ENCODE measurements around the gene ENPP6. TPM values are rescaled to one million over a fixed set of nuclear protein-coding genes. Genes with fewer than 3 reads are reported as not detected.
A peak's percentile ranks its signal among the peaks of the same experiment; 100 is the strongest.

Gene ENPP6
- polyA plus RNA-seq, 2 donors = 0.14 to 0.20 TPM

DNA sequence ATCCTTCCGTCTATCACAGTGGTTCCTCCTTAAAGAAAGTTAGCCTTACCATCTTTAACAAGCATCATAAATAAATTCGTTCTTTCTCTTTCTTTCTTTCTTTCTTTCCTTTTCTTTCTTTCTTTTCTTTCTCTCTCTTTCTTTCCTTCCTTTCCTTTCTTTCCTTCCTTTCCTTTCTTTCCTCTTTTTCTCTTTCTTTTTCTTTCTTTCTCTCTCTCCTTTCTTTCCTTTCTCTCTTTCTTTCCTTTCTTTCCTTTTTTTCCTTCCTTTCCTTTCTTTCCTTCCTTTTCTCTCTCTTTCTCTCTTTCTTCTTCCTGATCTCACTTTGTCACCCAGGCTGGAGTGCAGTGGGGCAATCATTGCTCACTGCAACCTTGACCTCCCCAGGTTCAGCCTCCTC lies 60.4 kb downstream of the ENPP6 start:
- no peaks in the 10 kb centered on the region for H3K9me3 ChIP-seq (ENCODE audit: control insufficient read depth in 2 of 2, insufficient read depth in 1 of 2, low read depth in 1 of 2, low read length in 1 of 2)
- no peak overlapping the region for H3K4me3 ChIP-seq (ENCODE audit: low read depth in 1 of 2, low read length in 2 of 2)
- H3K4me1 ChIP-seq (ENCODE audit: control insufficient read depth in 2 of 2, insufficient read depth in 2 of 2, low read length in 1 of 2) = no peaks in the 10 kb centered on the region
- H3K27me3 ChIP-seq (ENCODE audit: control insufficient read depth in 1 of 2, insufficient read depth in 2 of 2, low read length in 2 of 2) = no peaks in the 10 kb centered on the region
- 64 to 92% methylated on average over 2 of the region's 2 CpGs for WGBS, 2 donors
- H3K27ac ChIP-seq (ENCODE audit: low read depth in 2 of 2, low read length in 1 of 2) = no peak overlapping the region
- H3K36me3 ChIP-seq (ENCODE audit: control insufficient read depth in 2 of 2, insufficient read depth in 2 of 2, low read length in 1 of 2) = no peaks in the 10 kb centered on the region

DNA sequence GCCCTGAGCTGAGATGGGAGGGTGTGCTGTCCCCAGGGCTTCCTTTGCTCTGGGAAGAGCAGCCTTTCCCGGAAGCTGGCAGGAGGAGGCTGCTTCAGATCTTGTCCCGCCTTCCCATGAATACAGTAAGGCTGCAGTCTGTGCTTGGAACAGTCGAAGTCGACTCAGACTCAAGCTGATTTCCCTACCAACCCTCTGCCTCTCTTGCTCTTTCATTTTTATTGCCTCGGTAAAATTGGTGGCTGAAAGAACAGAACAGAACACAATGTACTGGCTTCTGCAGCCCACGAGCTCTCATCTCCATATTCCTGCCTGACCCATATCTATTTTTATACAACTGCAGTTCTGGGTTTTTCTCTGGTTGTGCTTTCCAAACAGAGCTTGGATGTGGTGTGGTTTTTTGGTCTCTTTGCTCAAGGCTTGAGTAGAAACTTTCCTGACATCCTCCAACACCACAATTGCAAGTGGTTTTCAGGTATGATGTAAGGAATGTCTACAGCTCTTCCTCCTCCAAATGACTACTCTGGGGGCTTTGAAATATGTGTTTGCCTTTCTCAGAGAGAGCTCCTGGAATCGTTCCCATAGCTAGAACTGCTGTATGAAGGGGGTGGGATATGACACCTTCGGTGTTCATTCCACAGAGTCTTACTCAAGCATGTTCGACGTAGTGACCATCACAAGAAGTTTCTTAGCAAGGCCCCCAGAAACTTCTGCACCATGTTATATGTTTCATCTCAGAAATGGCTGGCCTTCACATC lies 61.3 kb downstream of the ENPP6 start:
- no peaks in the 10 kb centered on the region for H3K36me3 ChIP-seq (ENCODE audit: control insufficient read depth in 2 of 2, insufficient read depth in 2 of 2, low read length in 1 of 2)
- peak overlapping the region in 1 of 2 donors; percentile 58 for H3K27ac ChIP-seq (ENCODE audit: low read depth in 2 of 2, low read length in 1 of 2)
- H3K9me3 ChIP-seq (ENCODE audit: control insufficient read depth in 2 of 2, insufficient read depth in 1 of 2, low read depth in 1 of 2, low read length in 1 of 2) = no peaks in the 10 kb centered on the region
- no peaks in the 10 kb centered on the region for H3K4me1 ChIP-seq (ENCODE audit: control insufficient read depth in 2 of 2, insufficient read depth in 2 of 2, low read length in 1 of 2)
- 73 to 79% methylated on average over 10 of the region's 10 CpGs for WGBS, 2 donors
- H3K4me3 ChIP-seq (ENCODE audit: low read depth in 1 of 2, low read length in 2 of 2) = no peak overlapping the region
- H3K27me3 ChIP-seq (ENCODE audit: control insufficient read depth in 1 of 2, insufficient read depth in 2 of 2, low read length in 2 of 2) = no peaks in the 10 kb centered on the region

DNA sequence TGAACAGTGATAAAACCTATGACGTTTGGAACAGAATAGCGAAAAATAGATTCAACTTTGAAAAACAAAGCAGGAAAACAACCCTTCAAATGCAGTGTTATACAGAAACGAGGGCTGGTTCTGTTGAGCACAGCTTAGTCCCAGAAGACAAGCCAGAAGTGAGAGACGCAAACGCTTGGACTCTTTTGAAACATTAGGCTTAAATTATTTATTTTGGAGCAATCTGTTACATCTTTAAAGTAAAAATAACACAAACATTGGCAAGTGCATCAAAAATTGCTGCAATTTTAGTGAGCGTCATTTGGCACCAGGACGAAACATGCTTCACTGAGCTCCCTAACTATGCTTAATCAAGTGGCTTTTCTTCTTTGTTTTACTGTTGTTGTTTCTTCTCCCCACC lies 63.5 kb downstream of the ENPP6 start:
- WGBS, 2 donors = 55 to 76% methylated on average over 7 of the region's 7 CpGs
- no peaks in the 10 kb centered on the region for H3K9me3 ChIP-seq (ENCODE audit: control insufficient read depth in 2 of 2, insufficient read depth in 1 of 2, low read depth in 1 of 2, low read length in 1 of 2)

DNA sequence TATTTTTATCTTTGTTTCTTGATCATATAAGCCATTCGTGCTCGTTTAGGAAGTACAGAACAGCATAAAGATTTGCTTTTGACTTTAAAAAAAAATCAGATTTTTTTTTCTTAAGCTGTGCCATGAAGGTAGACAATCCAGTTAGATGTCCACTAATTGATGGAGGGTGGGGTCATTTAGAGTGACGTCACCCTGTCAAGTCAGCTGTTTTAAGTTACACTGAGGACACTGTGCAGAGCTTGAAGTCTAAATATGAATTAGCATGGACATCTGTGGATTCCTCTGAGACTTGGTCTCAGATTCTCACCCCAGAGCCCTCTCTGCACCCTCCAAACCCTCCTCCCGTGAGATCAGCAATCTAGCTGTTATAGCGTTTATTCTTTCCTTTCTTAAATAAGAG lies 63.9 kb downstream of the ENPP6 start:
- 75 to 79% methylated on average over 5 of the region's 5 CpGs for WGBS, 2 donors
- Histone ChIP-seq H3K4me1 (ENCODE audit: control insufficient read depth in 2 of 2, insufficient read depth in 2 of 2, low read length in 1 of 2) (peaks cover 0 to 3% of the 10 kb centered on the region in 2 donors), H3K27me3 (ENCODE audit: control insufficient read depth in 1 of 2, insufficient read depth in 2 of 2, low read length in 2 of 2) (no peaks in the 10 kb centered on the region), H3K4me3 (ENCODE audit: low read depth in 1 of 2, low read length in 2 of 2) (no peak overlapping the region), H3K27ac (ENCODE audit: low read depth in 2 of 2, low read length in 1 of 2) (peak overlapping the region; percentile 33 to 41), H3K36me3 (ENCODE audit: control insufficient read depth in 2 of 2, insufficient read depth in 2 of 2, low read length in 1 of 2) (no peaks in the 10 kb centered on the region), H3K9me3 (ENCODE audit: control insufficient read depth in 2 of 2, insufficient read depth in 1 of 2, low read depth in 1 of 2, low read length in 1 of 2) (no peaks in the 10 kb centered on the region)

More for the DNA sequence above, 63.5 kb downstream of the ENPP6 start:
- Histone ChIP-seq H3K4me3 (ENCODE audit: low read depth in 1 of 2, low read length in 2 of 2) (no peak overlapping the region), H3K27me3 (ENCODE audit: control insufficient read depth in 1 of 2, insufficient read depth in 2 of 2, low read length in 2 of 2) (no peaks in the 10 kb centered on the region), H3K4me1 (ENCODE audit: control insufficient read depth in 2 of 2, insufficient read depth in 2 of 2, low read length in 1 of 2) (peaks cover 0 to 3% of the 10 kb centered on the region in 2 donors), H3K27ac (ENCODE audit: low read depth in 2 of 2, low read length in 1 of 2) (peak overlapping the region in 1 of 2 donors; percentile 41), H3K36me3 (ENCODE audit: control insufficient read depth in 2 of 2, insufficient read depth in 2 of 2, low read length in 1 of 2) (no peaks in the 10 kb centered on the region)

DNA sequence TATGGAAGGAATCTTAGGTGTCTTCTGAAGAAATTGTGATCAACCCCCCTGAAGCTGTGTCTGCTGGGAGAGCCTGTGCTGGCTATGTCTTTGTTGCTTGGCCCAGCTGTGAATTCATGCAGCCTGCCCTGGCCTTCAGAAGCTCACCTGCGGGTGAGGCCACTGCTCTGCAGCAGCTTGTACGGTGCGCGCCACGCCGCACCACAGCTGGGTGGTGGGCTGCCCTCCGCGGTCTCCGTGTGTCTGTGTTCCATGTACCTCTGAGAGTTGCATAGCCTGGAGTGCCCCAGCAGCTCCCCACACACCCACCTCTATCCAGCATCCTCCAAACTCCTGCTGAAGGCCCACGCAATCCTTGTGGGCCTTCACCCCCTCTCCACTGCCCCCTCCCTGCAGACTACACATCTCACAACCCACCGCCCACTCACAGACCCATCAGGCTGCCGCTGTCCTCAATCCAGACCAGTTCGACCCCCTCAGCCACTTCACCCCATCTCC lies 65.6 kb downstream of the ENPP6 start:
- Histone ChIP-seq H3K27ac (ENCODE audit: low read depth in 2 of 2, low read length in 1 of 2) (no peak overlapping the region), H3K27me3 (ENCODE audit: control insufficient read depth in 1 of 2, insufficient read depth in 2 of 2, low read length in 2 of 2) (no peaks in the 10 kb centered on the region), H3K4me3 (ENCODE audit: low read depth in 1 of 2, low read length in 2 of 2) (no peak overlapping the region), H3K9me3 (ENCODE audit: control insufficient read depth in 2 of 2, insufficient read depth in 1 of 2, low read depth in 1 of 2, low read length in 1 of 2) (no peaks in the 10 kb centered on the region), H3K4me1 (ENCODE audit: control insufficient read depth in 2 of 2, insufficient read depth in 2 of 2, low read length in 1 of 2) (peaks cover 0 to 3% of the 10 kb centered on the region in 2 donors), H3K36me3 (ENCODE audit: control insufficient read depth in 2 of 2, insufficient read depth in 2 of 2, low read length in 1 of 2) (no peaks in the 10 kb centered on the region)
- 90 to 92% methylated on average over 13 of the region's 13 CpGs for WGBS, 2 donors

DNA sequence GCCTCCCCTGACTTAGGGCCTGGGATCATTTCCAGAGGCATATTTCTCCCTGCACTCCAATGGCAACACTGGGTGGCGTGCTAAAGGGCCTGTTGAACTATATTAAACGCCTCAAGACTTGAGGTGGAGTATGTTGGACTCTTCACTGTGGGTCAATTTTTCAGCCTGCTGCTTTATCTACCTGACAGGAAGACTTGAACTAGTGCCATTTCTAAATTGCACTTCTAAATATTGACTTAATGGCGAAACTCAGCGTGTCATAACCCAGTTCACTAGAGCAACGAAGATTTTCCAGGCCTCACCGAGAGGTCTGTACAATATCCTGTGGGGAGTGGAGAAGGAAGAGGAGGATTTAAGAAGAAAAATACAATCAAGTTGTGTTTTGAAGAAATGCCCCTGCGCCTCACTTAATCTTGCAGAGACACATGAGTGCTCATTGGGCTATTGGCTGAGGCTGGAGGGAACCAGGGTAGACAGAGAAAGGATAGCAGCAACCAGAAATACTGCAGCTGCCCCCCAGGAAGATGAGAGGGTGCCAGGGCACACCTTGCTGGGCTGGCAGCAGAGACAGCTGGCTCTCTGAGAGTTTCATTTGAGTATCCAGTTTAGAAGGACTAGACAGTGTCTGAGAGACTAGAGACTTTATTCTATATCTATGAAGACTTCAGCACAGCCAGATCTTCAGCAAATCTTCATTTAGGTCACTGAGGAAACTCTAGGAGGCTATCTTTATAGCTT lies 67.4 kb downstream of the ENPP6 start:
- no peaks in the 10 kb centered on the region for H3K36me3 ChIP-seq (ENCODE audit: control insufficient read depth in 2 of 2, insufficient read depth in 2 of 2, low read length in 1 of 2)
- H3K4me3 ChIP-seq (ENCODE audit: low read depth in 1 of 2, low read length in 2 of 2) = no peak overlapping the region
- H3K4me1 ChIP-seq (ENCODE audit: control insufficient read depth in 2 of 2, insufficient read depth in 2 of 2, low read length in 1 of 2) = peaks cover 0 to 3% of the 10 kb centered on the region in 2 donors
- no peaks in the 10 kb centered on the region for H3K9me3 ChIP-seq (ENCODE audit: control insufficient read depth in 2 of 2, insufficient read depth in 1 of 2, low read depth in 1 of 2, low read length in 1 of 2)
- 44 to 48% methylated on average over 7 of the region's 7 CpGs for WGBS, 2 donors
- H3K27me3 ChIP-seq (ENCODE audit: control insufficient read depth in 1 of 2, insufficient read depth in 2 of 2, low read length in 2 of 2) = no peaks in the 10 kb centered on the region
- H3K27ac ChIP-seq (ENCODE audit: low read depth in 2 of 2, low read length in 1 of 2) = peak overlapping the region in 1 of 2 donors; percentile 16

DNA sequence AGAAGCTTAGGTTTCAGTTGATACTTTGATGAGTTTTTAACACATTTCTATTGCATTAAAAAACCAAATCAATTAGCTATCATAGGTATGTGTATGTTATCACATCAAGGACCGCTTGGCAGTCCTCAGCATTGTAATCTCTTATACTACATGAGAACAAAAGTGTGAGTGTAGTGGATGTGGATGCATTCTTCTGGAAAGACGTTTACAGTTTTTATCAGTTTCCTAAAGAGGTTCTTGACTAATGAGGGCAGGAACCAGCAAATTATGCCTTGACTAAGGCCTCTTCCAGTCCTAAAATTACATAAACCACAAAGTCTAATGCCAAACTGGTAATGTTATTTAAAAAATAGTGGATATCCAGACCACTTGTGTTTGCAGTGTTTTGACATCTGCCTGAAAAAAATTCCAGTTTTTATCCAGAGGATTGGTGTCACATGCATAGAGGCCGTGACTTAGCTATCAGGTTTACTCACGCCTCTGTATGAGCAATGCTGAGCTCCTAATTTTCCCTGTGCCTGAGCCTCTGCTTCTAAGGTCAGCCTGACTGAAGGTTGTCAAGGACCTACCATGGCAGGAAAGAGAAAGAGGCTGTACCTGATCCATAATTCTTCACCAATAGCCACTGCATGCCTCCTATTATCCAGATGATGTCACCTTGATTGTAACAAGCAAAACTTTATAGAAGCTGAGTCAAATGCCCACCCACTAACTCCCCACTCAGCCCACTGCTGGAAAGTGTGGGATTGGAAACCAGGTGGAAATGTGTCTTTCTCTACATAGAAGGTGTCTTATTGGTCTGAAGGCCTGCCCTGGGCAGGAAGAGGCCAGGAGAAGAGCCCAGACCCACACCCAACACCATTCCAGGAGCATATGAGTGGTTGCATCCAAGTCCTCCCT lies 68.7 kb downstream of the ENPP6 start:
- 64 to 70% methylated on average over 4 of the region's 4 CpGs for WGBS, 2 donors
- H3K4me3 ChIP-seq (ENCODE audit: low read depth in 1 of 2, low read length in 2 of 2) = no peak overlapping the region
- no peak overlapping the region for H3K27ac ChIP-seq (ENCODE audit: low read depth in 2 of 2, low read length in 1 of 2)
- H3K4me1 ChIP-seq (ENCODE audit: control insufficient read depth in 2 of 2, insufficient read depth in 2 of 2, low read length in 1 of 2) = peaks cover 0 to 3% of the 10 kb centered on the region in 2 donors
- H3K27me3 ChIP-seq (ENCODE audit: control insufficient read depth in 1 of 2, insufficient read depth in 2 of 2, low read length in 2 of 2) = no peaks in the 10 kb centered on the region
- no peaks in the 10 kb centered on the region for H3K9me3 ChIP-seq (ENCODE audit: control insufficient read depth in 2 of 2, insufficient read depth in 1 of 2, low read depth in 1 of 2, low read length in 1 of 2)
- no peaks in the 10 kb centered on the region for H3K36me3 ChIP-seq (ENCODE audit: control insufficient read depth in 2 of 2, insufficient read depth in 2 of 2, low read length in 1 of 2)

DNA sequence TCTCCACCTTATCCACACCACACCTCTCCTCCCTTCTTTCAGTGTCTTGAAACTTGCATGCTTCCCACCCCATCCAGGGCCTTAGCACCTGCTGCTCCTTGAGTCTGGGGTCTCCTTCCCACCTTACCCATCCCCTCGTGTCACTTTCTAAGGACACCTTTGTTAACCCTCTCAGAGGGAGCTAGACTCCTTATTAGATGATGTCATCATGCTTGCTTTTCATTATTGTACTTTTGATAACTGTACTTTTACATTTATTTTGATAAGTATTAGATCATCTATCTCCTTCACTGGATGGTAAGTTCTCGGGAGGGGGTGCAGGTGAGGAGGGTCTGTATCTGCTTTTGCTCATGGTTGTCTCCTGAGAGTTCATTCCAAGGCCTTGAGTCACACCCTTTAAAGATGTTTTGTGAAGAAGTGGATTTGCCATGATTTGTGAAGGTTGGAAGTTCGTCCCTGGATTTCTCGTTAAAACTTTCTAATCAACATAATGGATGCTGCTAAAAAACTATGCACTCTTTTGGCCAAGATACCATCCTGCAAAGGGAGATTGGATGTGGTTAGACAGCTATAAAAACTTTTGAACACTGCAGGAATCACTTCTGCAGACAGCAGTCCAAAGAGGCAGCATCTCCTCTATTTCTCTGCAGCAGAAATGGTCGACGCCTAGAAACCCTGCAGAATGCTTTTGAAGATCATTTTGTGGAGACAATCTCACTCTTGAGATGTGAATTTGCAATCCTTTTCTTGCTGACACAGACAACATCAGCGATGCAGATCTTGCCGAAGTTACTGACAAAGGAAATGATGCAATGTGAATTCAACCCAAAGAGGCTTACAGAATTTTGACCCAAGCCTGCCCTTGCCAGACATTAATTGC lies 69.6 kb downstream of the ENPP6 start:
- no peaks in the 10 kb centered on the region for H3K9me3 ChIP-seq (ENCODE audit: control insufficient read depth in 2 of 2, insufficient read depth in 1 of 2, low read depth in 1 of 2, low read length in 1 of 2)
- no peak overlapping the region for H3K4me3 ChIP-seq (ENCODE audit: low read depth in 1 of 2, low read length in 2 of 2)
- no peak overlapping the region for H3K27ac ChIP-seq (ENCODE audit: low read depth in 2 of 2, low read length in 1 of 2)
- no peaks in the 10 kb centered on the region for H3K27me3 ChIP-seq (ENCODE audit: control insufficient read depth in 1 of 2, insufficient read depth in 2 of 2, low read length in 2 of 2)
- H3K4me1 ChIP-seq (ENCODE audit: control insufficient read depth in 2 of 2, insufficient read depth in 2 of 2, low read length in 1 of 2) = peaks cover 0 to 3% of the 10 kb centered on the region in 2 donors
- no peaks in the 10 kb centered on the region for H3K36me3 ChIP-seq (ENCODE audit: control insufficient read depth in 2 of 2, insufficient read depth in 2 of 2, low read length in 1 of 2)
- WGBS, 2 donors = 57 to 62% methylated on average over 8 of the region's 8 CpGs

Measured in esophagus (tissue), 2 donors.